Measurements from ENCODE around the gene ACSF3. TPM values are rescaled to one million over a fixed set of nuclear protein-coding genes. Genes with fewer than 3 reads are reported as not detected.
A peak's percentile ranks its signal among the peaks of the same experiment; 100 is the strongest.

The ACSF3 gene
- total RNA-seq, 1 donor from 2014 or later: 39.8 TPM

GRCh38 chr16:89168381-89169189 is 74.9 kb downstream of the ACSF3 start:
- Mint-ChIP-seq H3K4me3 (ENCODE audit: low read depth) (no peak overlapping the region), H3K9me3 (no peaks in the 10 kb centered on the region), H3K27me3 (ENCODE audit: low read depth) (peaks cover 4% of the 10 kb centered on the region), H3K36me3 (ENCODE audit: low read depth) (no peaks in the 10 kb centered on the region), H3K27ac (no peak overlapping the region), H3K4me1 (ENCODE audit: low read depth) (peaks cover 4% of the 10 kb centered on the region)
- no peak for DNase-seq (ENCODE audit: low spot score)
- intact Hi-C loops (cut with micrococcal nuclease): loop anchor here (5.0 kb wide), 1 partner anchor 431 kb away; no protein-coding TSS in a partner anchor

GRCh38 chr16:89169778-89170177 is 76.1 kb downstream of the ACSF3 start:
- intact Hi-C loops (cut with micrococcal nuclease): loop anchor here (2.0 to 5.0 kb wide), 2 partner anchors 47 to 432 kb away; partner anchors contain the start of gene ZNF778
- H3K4me1 Mint-ChIP-seq (ENCODE audit: low read depth): peaks cover 4% of the 10 kb centered on the region

GRCh38 chr16:89170346-89171215 is 76.9 kb downstream of the ACSF3 start:
- no peak for DNase-seq (ENCODE audit: low spot score)
- Mint-ChIP-seq H3K9me3 (no peaks in the 10 kb centered on the region), H3K27me3 (ENCODE audit: low read depth) (peaks cover 4% of the 10 kb centered on the region), H3K4me1 (ENCODE audit: low read depth) (peaks cover 4% of the 10 kb centered on the region), H3K27ac (no peak overlapping the region), H3K4me3 (ENCODE audit: low read depth) (peak overlapping the region; percentile 62), H3K36me3 (ENCODE audit: low read depth) (no peaks in the 10 kb centered on the region)
- intact Hi-C loops (cut with micrococcal nuclease): loop anchor here (1.0 to 2.0 kb wide), 2 partner anchors 22 to 46 kb away; partner anchors contain the start of gene ZNF778

More at GRCh38 chr16:89169778-89170177, 76.1 kb downstream of the ACSF3 start:
- peaks cover 4% of the 10 kb centered on the region for H3K27me3 Mint-ChIP-seq (ENCODE audit: low read depth)
- no peaks in the 10 kb centered on the region for H3K36me3 Mint-ChIP-seq (ENCODE audit: low read depth)
- no peak overlapping the region for H3K27ac Mint-ChIP-seq
- no peak for DNase-seq (ENCODE audit: low spot score)
- no peaks in the 10 kb centered on the region for H3K9me3 Mint-ChIP-seq
- no peak overlapping the region for H3K4me3 Mint-ChIP-seq (ENCODE audit: low read depth)

GRCh38 chr16:89171216-89172170 is 77.8 kb downstream of the ACSF3 start, which contains the start of gene CDH15:
Gene CDH15, plus strand, starts transcription at chr16:89171748. Its CDS starts 84 bp downstream, at chr16:89171832.
- no peak within 1 kb of the TSS for H3K27ac Mint-ChIP-seq

GRCh38 chr16:89172171-89172527 is 78.5 kb downstream of the ACSF3 start:
- no peaks in the 10 kb centered on the region for H3K36me3 Mint-ChIP-seq (ENCODE audit: low read depth)
- no peak for DNase-seq (ENCODE audit: low spot score)
- peaks cover 4% of the 10 kb centered on the region for H3K4me1 Mint-ChIP-seq (ENCODE audit: low read depth)
- no peak overlapping the region for H3K27ac Mint-ChIP-seq
- intact Hi-C loops (cut with micrococcal nuclease): no loop called here
- peaks cover 4% of the 10 kb centered on the region for H3K27me3 Mint-ChIP-seq (ENCODE audit: low read depth)
- H3K4me3 Mint-ChIP-seq (ENCODE audit: low read depth): no peak overlapping the region
- H3K9me3 Mint-ChIP-seq: no peaks in the 10 kb centered on the region

More at GRCh38 chr16:89171216-89172170, 77.8 kb downstream of the ACSF3 start, which contains the start of gene CDH15:
- no peaks in the 10 kb centered on the region for H3K36me3 Mint-ChIP-seq (ENCODE audit: low read depth)
- peaks cover 4% of the 10 kb centered on the region for H3K4me1 Mint-ChIP-seq (ENCODE audit: low read depth)
- peak; percentile 88 for DNase-seq (ENCODE audit: low spot score)
- no peaks in the 10 kb centered on the region for H3K9me3 Mint-ChIP-seq
- peaks cover 4% of the 10 kb centered on the region for H3K27me3 Mint-ChIP-seq (ENCODE audit: low read depth)
- peak within 1 kb of the TSS; percentile 62 for H3K4me3 Mint-ChIP-seq (ENCODE audit: low read depth)
- intact Hi-C loops (cut with micrococcal nuclease): loop anchor here (1.0 to 2.0 kb wide), 2 partner anchors 21 to 45 kb away; partner anchors contain the start of gene ZNF778

GRCh38 chr16:89172528-89173173 is 79.0 kb downstream of the ACSF3 start:
- H3K27me3 Mint-ChIP-seq (ENCODE audit: low read depth): peaks cover 4% of the 10 kb centered on the region
- H3K36me3 Mint-ChIP-seq (ENCODE audit: low read depth): no peaks in the 10 kb centered on the region
- DNase-seq (ENCODE audit: low spot score): no peak
- peaks cover 4% of the 10 kb centered on the region for H3K4me1 Mint-ChIP-seq (ENCODE audit: low read depth)
- intact Hi-C loops (cut with micrococcal nuclease): no loop called here
- no peaks in the 10 kb centered on the region for H3K9me3 Mint-ChIP-seq
- H3K4me3 Mint-ChIP-seq (ENCODE audit: low read depth): no peak overlapping the region
- no peak overlapping the region for H3K27ac Mint-ChIP-seq

- no peak for DNase-seq (ENCODE audit: low spot score)
- H3K9me3 Mint-ChIP-seq: no peaks in the 10 kb centered on the region
- H3K36me3 Mint-ChIP-seq (ENCODE audit: low read depth): no peaks in the 10 kb centered on the region
- peaks cover 4% of the 10 kb centered on the region for H3K4me1 Mint-ChIP-seq (ENCODE audit: low read depth)
- intact Hi-C loops (cut with micrococcal nuclease): no loop called here
- peaks cover 4% of the 10 kb centered on the region for H3K27me3 Mint-ChIP-seq (ENCODE audit: low read depth)
- no peak overlapping the region for H3K27ac Mint-ChIP-seq
- no peak overlapping the region for H3K4me3 Mint-ChIP-seq (ENCODE audit: low read depth)
Observed at GRCh38 chr16:89173174-89173921, 79.7 kb downstream of the ACSF3 start.

GRCh38 chr16:89174055-89174827 is 80.6 kb downstream of the ACSF3 start:
- no peak for DNase-seq (ENCODE audit: low spot score)
- intact Hi-C loops (cut with micrococcal nuclease): no loop called here
- Mint-ChIP-seq H3K9me3 (no peaks in the 10 kb centered on the region), H3K4me3 (ENCODE audit: low read depth) (no peak overlapping the region), H3K36me3 (ENCODE audit: low read depth) (no peaks in the 10 kb centered on the region), H3K27ac (no peak overlapping the region), H3K4me1 (ENCODE audit: low read depth) (peaks cover 4% of the 10 kb centered on the region), H3K27me3 (ENCODE audit: low read depth) (peaks cover 4% of the 10 kb centered on the region)

- DNase-seq (ENCODE audit: low spot score): no peak
- peaks cover 4% of the 10 kb centered on the region for H3K27me3 Mint-ChIP-seq (ENCODE audit: low read depth)
Observed at GRCh38 chr16:89174877-89175276, 81.2 kb downstream of the ACSF3 start.

GRCh38 chr16:89175280-89176146 is 81.9 kb downstream of the ACSF3 start:
- intact Hi-C loops (cut with micrococcal nuclease): no loop called here
- no peak for DNase-seq (ENCODE audit: low spot score)
- H3K4me3 Mint-ChIP-seq (ENCODE audit: low read depth): no peak overlapping the region
- H3K9me3 Mint-ChIP-seq: no peaks in the 10 kb centered on the region
- no peak overlapping the region for H3K27ac Mint-ChIP-seq
- H3K36me3 Mint-ChIP-seq (ENCODE audit: low read depth): no peaks in the 10 kb centered on the region
- peaks cover 4% of the 10 kb centered on the region for H3K4me1 Mint-ChIP-seq (ENCODE audit: low read depth)
- peaks cover 4% of the 10 kb centered on the region for H3K27me3 Mint-ChIP-seq (ENCODE audit: low read depth)

More at GRCh38 chr16:89174877-89175276, 81.2 kb downstream of the ACSF3 start:
- intact Hi-C loops (cut with micrococcal nuclease): no loop called here
- Mint-ChIP-seq H3K9me3 (no peaks in the 10 kb centered on the region), H3K27ac (no peak overlapping the region), H3K4me1 (ENCODE audit: low read depth) (peaks cover 4% of the 10 kb centered on the region), H3K4me3 (ENCODE audit: low read depth) (no peak overlapping the region), H3K36me3 (ENCODE audit: low read depth) (no peaks in the 10 kb centered on the region)

Measured in activated T-helper 2 cell treated with anti-CD3 and anti-CD28 coated beads, Interferon-gamma antibody, Interleukin-2, Interleukin-4, amounts not matched to agents 10 μg/mL and 5 μg/mL and 100 μg/mL, durations not matched to agents 14 hours and 24 hours and 36 hours (primary cell).